Activated CD4-positive, alpha-beta memory T cell treated with anti-CD3 and anti-CD28 coated beads, Interleukin-2, amount 10 ng/mL, durations not matched to agents 7 days and 5 days (primary cell): ENCODE measurements around the gene UBB. TPM values are rescaled to one million over a fixed set of nuclear protein-coding genes. Genes with fewer than 3 reads are reported as not detected.

Source experiments
- CTCF ChIA-PET: fragments of 350-600 bp; sonication (Branson Sonifier 250); formaldehyde crosslinking; loops from one replicate; lab custom pipeline; 2021; ENCODE audit warnings: antibody characterized with exemption, inconsistent platforms; lab: Charles Lee
- POLR2A ChIA-PET: fragments of 350-600 bp; sonication (Branson Sonifier 250); formaldehyde crosslinking; loops from one replicate; lab custom pipeline; 2021; ENCODE audit warnings: antibody characterized with exemption; lab: Charles Lee
- DNase-seq: peaks from one replicate; pipeline ENCODE4 v3.0.0-alpha.2; 2020
- H3K27ac Mint-ChIP-seq: one replicate; pipeline ENCODE4 v1.8.0; 2021; ENCODE audit warnings: mild to moderate bottlenecking, mixed read lengths
- H3K27me3 Mint-ChIP-seq: one replicate; pipeline ENCODE4 v1.8.0; 2021; ENCODE audit warnings: mixed read lengths
- H3K36me3 Mint-ChIP-seq: one replicate; pipeline ENCODE4 v1.8.0; 2021; ENCODE audit warnings: low read depth, mixed read lengths
- H3K4me1 Mint-ChIP-seq: one replicate; pipeline ENCODE4 v1.8.0; 2021; ENCODE audit warnings: mixed read lengths
- H3K4me3 Mint-ChIP-seq: one replicate; pipeline ENCODE4 v1.8.0; 2021; ENCODE audit warnings: mild to moderate bottlenecking, mixed read lengths
- H3K9me3 Mint-ChIP-seq: one replicate; pipeline ENCODE4 v1.8.0; 2021; ENCODE audit warnings: mixed read lengths
- total RNA-seq, 2 experiments: library from RNA; stranded (reverse); gene quantifications; one replicate each; pipeline ENCODE4 v1.2.3, GENCODE V29; 2021

Gene UBB
- total RNA-seq, 2 experiments from 2014 or later, result 1,185 TPM

- Mint-ChIP-seq H3K4me3 (no peak overlapping the region), H3K9me3 (no peaks in the 10 kb centered on the region), H3K4me1 (peaks cover 28% of the 10 kb centered on the region), H3K36me3 (peaks cover 62% of the 10 kb centered on the region), H3K27ac (no peak overlapping the region), H3K27me3 (no peaks in the 10 kb centered on the region)
- ChIA-PET POLR2A (interaction anchor here (0.9 to 1.5 kb wide), 2 partner anchors 15 to 18 kb away, joined by 4 read pairs; no protein-coding TSS in a partner anchor), CTCF (no interaction called here)
- DNase-seq, result no peak
These were observed 42.5 kb downstream of the UBB start for GRCh38 chr17:16423226-16423872.

GRCh38 chr17:16425202-16425601, 44.3 kb downstream of the UBB start:
- Mint-ChIP-seq H3K4me3 (no peak overlapping the region), H3K9me3 (no peaks in the 10 kb centered on the region), H3K36me3 (peaks cover 59% of the 10 kb centered on the region), H3K27ac (no peak overlapping the region), H3K4me1 (peaks cover 10% of the 10 kb centered on the region), H3K27me3 (no peaks in the 10 kb centered on the region)
- DNase-seq, result no peak
- ChIA-PET CTCF (interaction anchor here (0.8 kb wide), 1 partner anchor 13 kb away, joined by 3 read pairs; no protein-coding TSS in a partner anchor), POLR2A (interaction anchor here (6.9 kb wide), 1 partner anchor 13 kb away, joined by 53 read pairs; no protein-coding TSS in a partner anchor)

GRCh38 chr17:16425698-16426659, 45.1 kb downstream of the UBB start:
- H3K27me3 Mint-ChIP-seq, result no peaks in the 10 kb centered on the region
- no peaks in the 10 kb centered on the region for H3K9me3 Mint-ChIP-seq

GRCh38 chr17:16427020-16427419, 46.1 kb downstream of the UBB start:
- no peak for DNase-seq
- Mint-ChIP-seq H3K4me3 (no peak overlapping the region), H3K27me3 (no peaks in the 10 kb centered on the region), H3K4me1 (peaks cover 3% of the 10 kb centered on the region), H3K9me3 (no peaks in the 10 kb centered on the region), H3K36me3 (peaks cover 61% of the 10 kb centered on the region), H3K27ac (no peak overlapping the region)
- ChIA-PET POLR2A (interaction anchor here (1.6 to 6.9 kb wide), 4 partner anchors 11 to 46 kb away, joined by 3 to 53 read pairs (median 15); partner anchors contain the start of genes TRPV2 and UBB), CTCF (interaction anchor here (1.3 to 3.5 kb wide), 4 partner anchors 11 to 94 kb away, joined by 3 to 20 read pairs (median 7); no protein-coding TSS in a partner anchor)

More at GRCh38 chr17:16425698-16426659, 45.1 kb downstream of the UBB start:
- DNase-seq, result no peak
- Mint-ChIP-seq H3K27ac (no peak overlapping the region), H3K4me1 (peaks cover 3% of the 10 kb centered on the region), H3K4me3 (no peak overlapping the region), H3K36me3 (peaks cover 61% of the 10 kb centered on the region)
- ChIA-PET POLR2A (interaction anchor here (6.9 kb wide), 1 partner anchor 12 kb away, joined by 53 read pairs; no protein-coding TSS in a partner anchor), CTCF (interaction anchor here (0.8 kb wide), 1 partner anchor 12 kb away, joined by 3 read pairs; no protein-coding TSS in a partner anchor)

GRCh38 chr17:16428098-16428882, 47.4 kb downstream of the UBB start:
- H3K36me3 Mint-ChIP-seq, result peaks cover 59% of the 10 kb centered on the region
- H3K9me3 Mint-ChIP-seq, result no peaks in the 10 kb centered on the region
- no peaks in the 10 kb centered on the region for H3K27me3 Mint-ChIP-seq
- no peaks in the 10 kb centered on the region for H3K4me1 Mint-ChIP-seq
- POLR2A ChIA-PET, result interaction anchor here (1.6 to 6.9 kb wide), 4 partner anchors 10 to 48 kb away, joined by 3 to 53 read pairs (median 15); partner anchors contain the start of genes TRPV2 and UBB
- CTCF ChIA-PET, result interaction anchor here (1.0 to 3.5 kb wide), 6 partner anchors 9 to 93 kb away, joined by 3 to 20 read pairs (median 7); partner anchors contain the start of gene TRPV2
- no peak for DNase-seq
- H3K4me3 Mint-ChIP-seq, result no peak overlapping the region
- no peak overlapping the region for H3K27ac Mint-ChIP-seq

- DNase-seq, result no peak
- no peaks in the 10 kb centered on the region for H3K4me1 Mint-ChIP-seq
- peaks cover 57% of the 10 kb centered on the region for H3K36me3 Mint-ChIP-seq
- H3K27ac Mint-ChIP-seq, result no peak overlapping the region
- ChIA-PET POLR2A (interaction anchor here (5.2 to 6.9 kb wide), 2 partner anchors 9 to 13 kb away, joined by 27 to 53 read pairs; partner anchors contain the start of gene TRPV2), CTCF (interaction anchor here (0.7 to 3.5 kb wide), 2 partner anchors 9 to 48 kb away, joined by 3 to 20 read pairs; partner anchors contain the start of gene UBB)
- no peaks in the 10 kb centered on the region for H3K27me3 Mint-ChIP-seq
- H3K9me3 Mint-ChIP-seq, result no peaks in the 10 kb centered on the region
- no peak overlapping the region for H3K4me3 Mint-ChIP-seq
These were observed 48.2 kb downstream of the UBB start for GRCh38 chr17:16429083-16429482.

- H3K27ac Mint-ChIP-seq, result no peak overlapping the region
- ChIA-PET POLR2A (interaction anchor here (5.2 to 6.9 kb wide), 2 partner anchors 8 to 14 kb away, joined by 27 to 53 read pairs; partner anchors contain the start of gene TRPV2), CTCF (interaction anchor here (1.0 to 3.5 kb wide), 2 partner anchors 7 to 91 kb away, joined by 4 to 20 read pairs; no protein-coding TSS in a partner anchor)
- H3K36me3 Mint-ChIP-seq, result peaks cover 58% of the 10 kb centered on the region
- DNase-seq, result no peak
- H3K9me3 Mint-ChIP-seq, result no peaks in the 10 kb centered on the region
- peaks cover 2% of the 10 kb centered on the region for H3K4me1 Mint-ChIP-seq
- no peak overlapping the region for H3K4me3 Mint-ChIP-seq
- no peaks in the 10 kb centered on the region for H3K27me3 Mint-ChIP-seq
These were observed 49.8 kb downstream of the UBB start for GRCh38 chr17:16430650-16431049.

GRCh38 chr17:16432017-16432416, 51.1 kb downstream of the UBB start:
- H3K36me3 Mint-ChIP-seq, result peaks cover 52% of the 10 kb centered on the region
- ChIA-PET CTCF (interaction anchor here (0.6 to 1.2 kb wide), 3 partner anchors 51 to 89 kb away, joined by 3 to 7 read pairs (median 3); partner anchors contain the start of gene UBB), POLR2A (interaction anchor here (5.2 kb wide), 1 partner anchor 16 kb away, joined by 27 read pairs; the partner anchor contains the start of gene TRPV2)
- H3K27me3 Mint-ChIP-seq, result no peaks in the 10 kb centered on the region
- DNase-seq, result no peak
- H3K4me1 Mint-ChIP-seq, result peaks cover 5% of the 10 kb centered on the region
- no peak overlapping the region for H3K4me3 Mint-ChIP-seq
- H3K9me3 Mint-ChIP-seq, result no peaks in the 10 kb centered on the region
- H3K27ac Mint-ChIP-seq, result no peak overlapping the region

Other genes starting within 250 kb of the UBB start
- 100 to 1,000 TPM; 136 to 141 TPM for gene NCOR1, start 165.6 kb upstream of the UBB start, total RNA-seq
- 10 to 100 TPM; 30.5 to 35.2 TPM for gene PIGL, start 163.9 kb upstream of the UBB start, total RNA-seq
- 10 to 100 TPM in 1 of 2 experiments, 1 to 10 TPM in 1; 9.4 to 12.3 TPM for gene CENPV, start 27.6 kb upstream of the UBB start, total RNA-seq
- 100 to 1,000 TPM; 131 to 142 TPM for gene TRPV2, start 34.5 kb downstream of the UBB start, total RNA-seq
- gene LRRC75A, start 111.1 kb downstream of the UBB start, total RNA-seq, result 1 to 10 TPM; 1.2 to 1.8 TPM
- gene ZNF287, start 188.1 kb downstream of the UBB start, total RNA-seq, result 1 to 10 TPM; 7.4 TPM